Measurements from ENCODE around the gene TTBK1.

DNA sequence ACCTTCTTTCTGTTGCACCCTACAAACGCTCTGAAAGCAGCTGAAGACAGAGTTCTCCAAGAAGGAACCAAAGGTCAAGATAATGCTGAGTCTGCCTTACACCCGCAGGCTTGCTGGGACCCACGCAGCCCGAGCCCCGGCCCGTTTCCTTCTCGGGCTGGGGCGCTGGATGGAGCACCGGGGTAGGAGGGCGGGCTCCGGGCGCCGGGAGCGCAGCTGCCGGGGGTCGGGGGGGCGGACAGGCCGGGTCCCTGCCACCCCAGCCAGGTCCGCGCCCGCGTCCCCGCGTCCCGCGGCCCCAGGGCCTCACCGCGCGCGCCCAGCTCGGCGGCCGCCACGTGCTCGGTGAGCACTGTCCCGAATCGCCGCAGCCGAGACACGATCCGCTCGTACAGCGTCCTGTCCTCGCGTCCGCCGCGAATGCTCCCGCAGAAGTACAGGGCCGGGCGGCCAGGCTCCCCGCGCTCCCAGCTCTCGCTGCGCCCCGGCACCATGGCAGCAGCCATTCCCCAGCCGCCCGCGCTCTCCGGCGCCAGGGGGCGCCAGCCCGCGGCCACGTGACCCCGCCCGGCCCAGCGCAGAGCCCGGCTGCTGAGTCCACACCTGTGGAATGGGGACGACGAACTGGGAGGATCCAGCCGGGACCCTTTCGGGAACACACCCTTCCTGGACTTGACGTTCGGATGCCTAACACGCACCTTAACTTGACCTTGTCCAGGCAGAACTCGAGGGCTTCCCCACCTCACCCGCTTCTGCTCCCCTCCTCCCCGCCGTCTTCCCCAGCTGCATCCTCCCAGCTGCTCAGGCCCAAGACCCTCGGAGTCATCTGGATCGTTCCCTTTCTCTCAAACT is 14.1 kb upstream of the TTBK1 start, which contains the start of gene DNPH1:
- TF ChIP-seq POLR2AphosphoS5 (IDR thresholded peaks at IDR 0.05; ENCODE audit: low read depth): peak; percentile 72; the same call in 1 of the 2 replicates
- peak; percentile 67 for TF ChIP-seq CTCF (IDR thresholded peaks at IDR 0.05; ENCODE audit: insufficient read depth, low read length)
- peak; percentile 64 for TF ChIP-seq REST (IDR thresholded peaks at IDR 0.05; ENCODE audit: insufficient replicate concordance, low read depth)
- no peak for TF ChIP-seq GABPA (IDR thresholded peaks at IDR 0.05; ENCODE audit: low read depth)
